NCI-H128 (cell line): ENCODE data around the gene SDC4.

Experiments
- DNase-seq: peaks from one replicate; lab custom pipeline; 2025; ENCODE audit not compliant: unreplicated experiment; lab: John Stamatoyannopoulos, UW

Gene SDC4, protein sequence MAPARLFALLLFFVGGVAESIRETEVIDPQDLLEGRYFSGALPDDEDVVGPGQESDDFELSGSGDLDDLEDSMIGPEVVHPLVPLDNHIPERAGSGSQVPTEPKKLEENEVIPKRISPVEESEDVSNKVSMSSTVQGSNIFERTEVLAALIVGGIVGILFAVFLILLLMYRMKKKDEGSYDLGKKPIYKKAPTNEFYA

DNA sequence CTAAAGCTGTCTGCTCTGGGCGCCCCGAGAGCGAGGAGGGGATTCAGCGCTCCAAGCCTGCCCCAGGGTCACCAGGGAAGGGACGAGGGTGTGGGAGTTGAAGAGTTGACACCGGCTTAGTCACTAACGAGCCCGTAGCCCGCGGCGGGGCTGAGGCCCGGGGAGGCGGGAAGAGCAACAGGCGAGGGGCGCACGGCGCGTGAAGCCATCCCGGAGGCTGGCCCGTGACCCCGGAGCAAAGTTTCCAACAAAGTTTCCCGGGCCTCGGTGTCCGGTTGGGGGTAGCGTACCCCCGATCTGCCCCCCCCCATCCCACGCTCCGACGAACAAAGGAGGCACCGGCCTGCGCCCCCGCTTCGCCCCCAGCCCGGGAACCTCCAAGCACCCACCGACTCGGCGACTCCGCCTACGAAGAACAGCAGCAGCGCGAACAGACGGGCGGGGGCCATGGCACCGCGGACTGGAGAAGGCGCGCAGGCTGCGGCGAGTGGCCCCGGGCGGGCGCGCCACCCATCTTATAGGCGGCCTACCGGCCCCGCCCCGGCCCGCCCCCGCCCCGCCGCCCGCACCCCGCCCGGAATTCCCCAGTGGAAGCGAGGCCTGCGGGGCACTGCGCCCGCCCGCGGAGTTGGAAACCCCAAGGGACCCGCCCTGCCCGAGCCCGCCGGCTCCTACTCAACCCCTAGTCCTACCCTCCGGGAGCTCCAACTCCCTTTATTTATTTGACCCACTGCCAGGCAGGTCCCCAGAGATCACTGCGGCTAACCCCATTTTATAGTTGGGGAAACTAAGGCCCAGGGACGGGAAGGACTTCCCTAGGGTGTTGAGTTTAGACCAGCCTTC, at the start of gene SDC4:
Gene SDC4, minus strand, starts transcription at position 489 of the 843 bp plus-strand sequence. Its CDS starts 40 bp downstream, at position 449.
- no peak for DNase-seq

DNA sequence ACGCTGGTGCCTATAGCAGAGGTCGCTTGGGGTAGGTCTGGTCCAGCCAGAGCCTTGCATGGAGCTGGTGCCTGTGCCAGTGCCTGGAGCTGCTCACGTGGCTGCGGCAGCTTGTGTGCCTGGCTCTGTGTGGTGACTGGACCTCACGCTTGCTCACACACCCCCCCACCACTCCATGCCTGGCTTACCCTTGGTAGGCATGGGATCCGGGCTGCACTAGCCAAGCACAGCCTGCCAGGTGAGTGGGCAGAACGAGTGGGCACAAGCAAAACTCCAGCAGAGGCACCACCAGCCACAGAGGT, 46.8 kb upstream of the SDC4 start:
- no peak for DNase-seq

DNA sequence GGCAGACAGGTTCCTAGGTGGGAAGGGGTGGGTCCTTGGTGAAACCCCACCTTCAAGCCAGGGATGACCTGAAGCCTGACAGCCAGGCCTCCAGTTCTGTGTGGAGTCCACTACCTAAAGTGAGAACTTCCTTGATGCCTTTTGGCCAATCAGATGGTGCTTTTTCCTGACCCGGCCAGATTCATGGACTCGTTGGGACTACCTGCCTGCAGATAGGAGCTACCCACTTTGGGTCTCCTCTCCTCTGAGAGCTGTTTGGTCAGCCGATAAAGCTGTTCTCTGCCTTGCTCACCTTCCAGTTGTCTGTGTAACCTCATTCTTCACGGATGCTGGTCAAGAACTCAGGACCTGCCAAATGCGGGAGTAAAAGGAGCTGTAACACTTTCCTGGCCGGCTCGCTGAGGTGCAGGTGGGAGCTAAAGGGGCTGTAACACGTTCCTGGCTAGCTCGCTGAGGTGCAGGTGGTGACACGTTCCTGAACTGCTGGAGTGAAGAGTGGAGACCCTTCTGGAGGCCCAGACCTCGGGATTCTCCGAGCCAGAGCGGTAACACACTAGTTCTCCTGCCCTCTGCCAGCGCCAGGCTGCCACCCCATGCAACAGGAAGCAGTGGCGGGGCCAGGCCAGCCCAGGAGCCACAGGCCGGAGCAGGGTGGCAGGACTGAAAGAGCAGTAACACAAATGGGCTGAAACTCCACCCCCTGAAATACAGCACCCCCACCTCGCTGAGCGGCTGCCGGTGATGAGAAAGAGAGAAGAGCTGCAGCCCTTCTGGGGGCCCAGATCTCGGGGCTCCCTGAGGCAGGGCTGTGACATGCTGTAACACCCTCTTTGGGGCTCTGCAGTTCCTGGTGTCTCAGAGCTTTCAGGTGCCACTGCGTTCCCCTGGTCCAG, 46.2 kb upstream of the SDC4 start:
- DNase-seq: no peak

DNA sequence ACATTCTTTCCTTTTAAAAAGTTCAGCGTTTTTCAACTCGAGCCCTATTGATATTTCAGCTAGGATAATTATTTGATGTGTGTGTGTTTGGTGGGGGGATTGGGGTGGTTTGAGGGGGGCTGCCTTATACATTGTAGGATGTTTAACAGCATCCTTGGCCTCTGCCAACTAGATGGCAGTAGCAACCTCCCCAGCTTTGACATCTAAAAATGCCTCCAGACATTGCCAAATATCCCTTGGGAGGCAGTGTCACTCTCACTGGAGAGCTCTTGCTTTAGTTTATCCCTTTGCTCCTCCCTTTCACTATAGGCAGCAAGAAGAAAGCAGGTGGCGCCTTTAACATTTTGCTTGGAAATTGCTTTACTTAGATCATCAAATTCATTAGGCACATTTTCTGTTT, 44.5 kb upstream of the SDC4 start:
- no peak for DNase-seq

DNA sequence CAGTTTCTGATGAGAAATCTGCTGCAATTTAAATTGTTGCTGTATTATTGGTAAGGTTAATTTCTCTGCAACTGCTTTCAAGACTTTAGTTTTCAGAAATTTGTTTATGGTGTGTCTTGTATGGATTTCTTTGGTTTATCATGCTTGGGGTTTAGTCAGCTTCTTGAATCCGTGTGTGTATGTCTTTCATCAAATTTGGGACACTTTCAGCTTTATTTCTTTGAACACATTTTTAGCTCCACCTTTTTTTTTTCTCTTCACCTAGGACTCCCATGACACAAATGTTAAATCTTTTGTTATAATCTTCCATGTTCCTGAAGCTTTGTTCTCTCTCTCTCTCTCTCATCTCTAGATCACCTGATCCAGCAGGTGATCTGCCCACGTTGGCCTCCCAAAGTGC, 43.3 kb upstream of the SDC4 start:
- no peak for DNase-seq

DNA sequence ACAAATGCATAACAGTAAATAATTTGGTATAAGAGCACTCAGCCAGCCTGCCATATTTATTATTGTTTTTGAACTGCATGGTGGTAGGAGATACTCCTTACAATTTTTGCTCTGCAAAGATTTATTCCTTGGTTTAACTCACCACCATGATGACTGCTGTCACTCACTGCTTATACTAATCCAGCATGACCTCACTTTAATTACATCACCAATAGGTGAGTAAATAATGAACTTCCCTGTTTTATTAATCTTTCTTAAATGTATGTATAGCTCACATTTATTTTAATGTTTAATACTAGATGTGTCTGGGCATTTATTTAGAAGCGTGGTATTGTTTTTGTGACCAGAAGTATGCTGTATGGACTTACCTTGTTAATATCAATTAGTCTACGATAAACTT, 42.7 kb upstream of the SDC4 start:
- no peak for DNase-seq

DNA sequence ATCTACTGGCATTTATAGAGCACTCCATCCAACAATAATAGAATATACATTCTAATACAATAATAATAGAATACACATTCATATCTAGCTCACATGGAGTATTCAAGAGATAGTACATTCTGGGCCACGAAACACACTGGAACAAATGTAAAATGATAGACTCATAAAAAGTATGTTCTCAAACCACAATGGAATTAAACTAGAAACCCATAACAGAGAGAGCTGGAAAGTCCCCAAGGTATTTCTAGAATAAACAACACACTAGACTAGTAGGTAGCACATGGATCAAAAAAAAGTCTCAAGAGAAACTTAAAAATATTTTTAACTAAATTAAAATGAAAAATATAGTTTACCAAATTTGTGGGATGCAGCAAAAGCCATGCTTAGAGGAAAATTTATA, 39.0 kb upstream of the SDC4 start:
- no peak for DNase-seq

DNA sequence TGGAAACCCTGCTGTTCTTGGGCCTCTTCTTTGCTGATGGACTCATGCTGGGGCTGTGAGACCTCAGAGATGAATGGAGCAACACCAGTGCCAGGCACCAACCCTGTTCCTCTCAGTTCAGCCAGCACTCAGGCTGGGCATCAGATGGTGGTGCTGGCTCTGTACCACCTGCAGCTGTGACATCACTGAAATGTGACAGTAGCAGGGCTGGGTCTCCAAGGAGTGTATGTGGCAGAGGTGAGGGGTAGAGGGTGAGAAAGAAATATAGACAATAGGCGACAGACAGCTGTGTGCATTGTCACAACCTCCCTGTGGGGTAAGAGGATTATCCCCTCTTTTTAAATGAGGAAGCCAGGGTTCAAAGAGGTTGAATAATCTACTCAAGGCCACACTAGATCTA, 30.0 kb upstream of the SDC4 start, which contains the start of gene TP53TG5:
Gene TP53TG5, minus strand, starts transcription at position 135 of the 400 bp plus-strand sequence. Its CDS starts 89 bp downstream, at position 46.
- no peak for DNase-seq

DNA sequence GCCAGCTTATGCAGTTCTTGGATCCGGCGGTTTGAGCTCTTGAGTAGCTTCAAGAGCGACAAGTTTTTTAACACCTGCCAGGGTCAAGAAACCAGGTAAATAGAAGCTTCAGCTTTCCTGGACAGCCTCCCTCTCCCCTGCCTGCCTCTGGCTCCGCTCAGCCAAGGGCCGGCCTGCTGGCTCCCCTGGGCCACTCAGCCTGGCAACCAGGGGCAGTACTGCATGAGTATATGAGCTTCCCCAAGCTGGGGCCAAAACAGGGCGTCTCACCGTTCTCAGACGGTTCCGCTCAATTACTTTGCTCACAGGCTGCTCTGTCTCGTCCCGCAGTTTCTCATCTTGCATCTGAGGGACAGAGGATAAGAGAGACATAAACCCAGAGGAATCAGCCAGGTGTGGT, 29.0 kb upstream of the SDC4 start:
- no peak for DNase-seq

DNA sequence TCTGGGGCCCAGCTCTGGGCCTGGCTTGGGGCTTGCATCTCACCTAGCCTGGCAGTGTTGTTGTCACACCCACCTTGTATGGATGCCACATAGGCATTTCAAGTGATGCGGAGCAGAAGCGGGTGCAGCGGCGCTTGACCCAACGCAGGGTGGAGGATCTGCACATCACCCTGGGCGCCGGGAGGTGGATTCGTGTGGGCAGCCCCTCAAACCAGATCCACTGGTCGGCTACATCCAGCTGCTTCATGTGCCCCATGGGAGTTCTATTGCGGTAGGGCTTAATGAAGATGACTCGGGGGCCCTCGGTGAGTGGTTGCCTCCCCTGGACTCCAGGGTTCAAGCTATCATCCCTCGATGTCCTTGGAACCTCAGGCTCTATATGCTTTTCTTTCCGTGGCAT, 26.7 kb upstream of the SDC4 start:
- no peak for DNase-seq

DNA sequence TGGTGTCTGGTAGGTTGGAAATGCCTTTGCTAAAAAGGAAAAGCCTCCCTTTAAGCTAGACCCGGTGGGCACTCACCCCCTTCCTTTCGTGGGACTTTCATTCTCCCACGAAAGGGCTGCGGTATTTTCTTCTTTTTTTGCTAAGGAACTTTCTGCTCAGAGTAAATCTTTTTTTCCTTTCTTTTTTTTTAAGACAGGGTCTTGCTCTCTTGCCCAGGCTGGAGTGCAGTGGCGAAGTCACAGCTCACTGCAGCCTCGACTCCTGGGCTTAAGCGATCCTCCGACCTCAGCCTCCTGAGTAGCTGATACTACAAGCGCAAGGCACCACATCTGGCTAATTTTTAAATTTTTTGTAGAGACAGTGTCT, 25.9 kb upstream of the SDC4 start:
- DNase-seq: no peak

DNA sequence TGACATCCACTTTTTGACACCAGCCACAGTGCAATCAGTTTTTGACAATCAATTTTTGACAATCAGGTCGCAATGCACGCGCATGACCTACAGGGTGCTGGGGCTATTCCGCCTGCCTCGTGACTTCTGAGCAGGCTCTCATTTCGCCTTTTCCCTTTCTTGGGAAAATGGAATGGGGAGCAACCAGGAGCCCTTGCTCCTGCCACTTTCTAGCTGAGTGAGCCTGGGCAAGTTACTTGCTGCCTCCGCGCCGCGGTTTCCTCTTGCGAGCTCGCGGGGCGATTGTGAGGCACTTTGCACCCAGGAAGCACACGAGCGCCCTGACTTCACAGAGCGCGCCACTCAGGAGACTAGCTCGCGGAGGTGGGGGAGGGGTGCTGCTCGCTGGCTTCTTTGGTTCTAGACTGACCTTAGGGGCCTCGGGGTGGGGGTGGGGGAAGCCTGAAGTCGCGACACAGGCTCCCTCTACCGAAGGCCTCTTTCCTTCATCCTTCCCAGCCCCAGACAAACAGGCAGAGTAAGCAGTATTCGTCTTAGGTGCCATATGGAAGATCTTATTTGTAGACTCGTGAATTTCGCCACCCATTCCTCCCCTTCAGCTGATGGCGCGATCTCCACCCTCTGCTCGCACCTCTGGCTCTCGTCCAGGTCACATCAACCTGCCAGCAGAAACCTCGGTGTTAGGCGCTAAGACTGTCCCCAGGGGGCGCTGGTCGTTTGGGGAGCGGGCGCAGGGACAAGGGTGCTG, 25.3 kb upstream of the SDC4 start:
- no peak for DNase-seq

DNA sequence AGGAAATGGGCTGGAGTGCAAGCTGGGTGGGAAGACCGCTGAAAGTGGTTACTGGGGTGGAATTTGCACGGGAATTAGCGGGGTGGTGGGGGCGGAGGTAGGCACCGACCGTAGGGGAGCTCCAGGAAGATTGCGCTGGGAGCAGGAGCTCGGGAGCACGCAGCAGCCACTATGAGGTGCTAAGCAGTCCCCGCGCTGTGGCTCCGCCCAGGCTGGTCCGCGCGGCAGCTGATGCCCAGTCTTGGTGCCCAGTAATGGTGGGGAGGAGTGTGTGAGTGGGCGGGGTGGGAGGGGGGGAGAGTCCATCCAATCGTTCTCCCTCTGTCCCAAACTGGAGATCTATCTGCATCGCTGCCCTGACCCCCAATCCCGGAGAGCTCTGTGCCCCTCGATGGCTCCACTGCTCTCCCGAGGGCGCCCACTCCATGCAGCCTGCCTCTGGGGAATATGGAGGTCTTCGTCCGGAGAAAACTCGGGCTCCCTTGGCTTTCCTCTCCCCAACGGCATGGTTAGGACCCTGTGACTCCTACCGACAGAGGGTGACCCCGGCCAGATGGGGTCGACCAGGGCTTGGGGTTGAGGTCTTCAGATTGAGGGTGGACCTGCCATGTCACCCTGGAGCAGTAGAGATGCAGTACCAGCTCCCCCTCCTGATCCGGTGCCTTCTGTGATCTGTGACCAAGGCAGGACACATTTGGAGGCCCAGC, 24.6 kb upstream of the SDC4 start:
- DNase-seq: no peak

DNA sequence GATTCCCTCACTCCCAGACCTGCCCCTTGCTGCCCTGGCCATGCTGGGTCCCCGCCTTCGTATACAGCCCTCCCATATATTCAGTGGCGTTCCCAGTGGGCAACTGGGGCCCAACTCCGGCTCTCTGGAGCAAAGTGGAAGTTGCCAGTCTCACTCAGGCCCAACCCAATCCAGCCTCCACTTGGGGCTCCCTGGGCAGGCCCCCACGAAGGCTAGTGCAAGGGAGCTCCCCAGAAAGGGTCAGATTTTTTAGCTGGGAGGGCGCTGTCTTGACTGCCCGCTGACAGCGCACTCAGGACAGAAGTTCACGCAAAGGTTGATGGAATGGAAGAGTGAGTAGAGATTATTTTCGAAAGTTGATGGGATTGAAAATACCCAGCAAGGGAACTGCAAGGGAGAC, 24.0 kb upstream of the SDC4 start:
- no peak for DNase-seq

DNA sequence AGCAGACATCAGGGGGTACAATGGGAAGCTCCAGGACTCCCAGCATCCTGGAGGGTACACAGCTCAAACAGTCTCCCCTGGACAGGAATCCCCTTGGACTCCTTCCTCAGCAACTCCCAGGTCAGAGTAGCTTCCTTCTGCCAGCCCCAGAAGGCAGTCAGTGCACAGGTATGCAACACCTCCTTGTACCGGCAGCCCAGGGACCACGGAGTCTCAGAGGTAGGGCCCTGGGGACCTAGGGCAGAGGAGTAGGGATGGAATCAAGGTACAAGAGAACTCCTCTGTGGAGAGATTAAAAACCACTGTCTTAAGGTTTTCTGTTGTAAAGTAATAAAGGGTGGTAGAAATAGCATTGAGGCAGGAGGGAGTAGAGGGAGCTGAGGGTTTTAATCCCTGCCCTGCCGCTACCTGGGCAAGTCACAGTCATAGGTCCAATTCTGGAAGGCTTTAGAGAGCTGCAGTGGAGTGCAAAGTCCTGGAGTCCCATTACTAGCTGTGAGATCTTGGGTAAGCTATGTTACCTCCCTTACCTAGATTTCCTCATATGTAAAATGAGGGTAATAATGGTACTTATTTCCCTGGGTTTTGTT, 22.4 kb upstream of the SDC4 start:
- DNase-seq: no peak

DNA sequence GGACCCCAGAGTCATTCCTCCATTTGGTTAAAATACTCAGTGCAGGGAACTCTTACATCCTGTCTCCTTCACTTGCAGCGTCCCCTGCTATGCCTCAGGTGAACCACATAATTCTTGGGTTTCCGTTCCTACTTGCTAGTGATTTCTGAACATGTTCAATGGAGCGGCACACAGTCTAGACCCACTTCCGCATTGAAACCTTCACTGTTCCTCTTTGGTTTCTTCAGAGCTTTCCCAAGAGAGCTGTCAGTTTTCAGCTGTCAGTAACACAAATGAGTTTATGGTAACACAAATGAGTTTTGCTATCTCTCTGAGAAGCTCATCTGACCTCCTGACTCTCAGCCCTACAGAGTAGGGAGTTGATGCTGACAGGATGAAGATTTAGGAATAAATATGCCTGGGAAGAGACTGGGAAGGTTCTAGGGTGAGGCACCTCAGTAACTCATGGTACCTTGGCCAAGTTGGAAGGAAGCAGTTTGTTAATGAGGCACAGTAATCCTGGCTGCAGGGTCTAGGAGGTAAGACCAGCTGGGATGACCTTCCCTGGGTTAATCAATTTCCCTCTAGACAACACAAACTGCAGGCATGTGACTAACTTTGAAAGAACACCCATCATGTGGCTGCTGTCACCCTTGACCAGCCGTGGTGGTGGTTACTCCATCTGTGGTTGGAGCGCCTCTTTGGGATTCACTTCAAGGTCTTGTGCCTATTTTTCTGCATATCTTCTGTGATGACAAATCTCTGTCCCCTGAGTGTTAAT, 20.2 kb upstream of the SDC4 start:
- no peak for DNase-seq

DNA sequence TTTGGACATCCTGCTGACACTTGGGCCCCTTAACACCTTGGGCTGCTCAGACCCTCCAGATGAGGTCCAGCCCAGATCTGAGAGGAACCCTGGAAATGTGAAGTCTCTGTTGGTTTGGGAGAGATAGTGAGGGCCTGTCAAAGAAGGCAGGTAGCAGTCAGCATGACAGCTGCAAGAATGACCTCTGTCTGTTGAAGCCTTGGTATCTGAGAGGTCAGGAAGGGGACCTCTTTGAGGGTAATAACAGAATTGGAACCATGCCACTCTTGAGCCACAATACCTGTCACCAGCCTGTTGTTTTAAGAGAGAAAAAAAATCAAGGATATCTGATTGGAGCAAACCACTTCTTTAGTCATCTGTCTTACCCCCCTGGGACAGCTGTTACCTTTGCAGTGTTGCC, 18.9 kb upstream of the SDC4 start:
- no peak for DNase-seq

DNA sequence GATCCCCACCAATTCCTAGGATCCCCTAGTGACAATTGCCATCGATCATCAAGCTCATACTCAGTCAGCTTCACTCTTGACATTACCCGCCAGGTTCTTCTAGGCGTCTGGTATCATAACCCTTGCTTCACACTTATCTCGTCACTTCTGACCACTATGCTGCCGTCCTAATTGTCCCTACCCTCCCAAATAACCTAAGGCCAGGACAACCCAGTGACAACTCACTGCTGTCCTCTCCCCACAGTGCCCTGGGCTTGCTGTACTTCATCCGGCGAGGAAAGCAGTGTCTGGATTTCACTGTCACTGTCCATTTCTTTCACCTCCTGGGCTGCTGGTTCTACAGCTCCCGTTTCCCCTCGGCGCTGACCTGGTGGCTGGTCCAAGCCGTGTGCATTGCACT, 18.4 kb upstream of the SDC4 start:
- DNase-seq: no peak

DNA sequence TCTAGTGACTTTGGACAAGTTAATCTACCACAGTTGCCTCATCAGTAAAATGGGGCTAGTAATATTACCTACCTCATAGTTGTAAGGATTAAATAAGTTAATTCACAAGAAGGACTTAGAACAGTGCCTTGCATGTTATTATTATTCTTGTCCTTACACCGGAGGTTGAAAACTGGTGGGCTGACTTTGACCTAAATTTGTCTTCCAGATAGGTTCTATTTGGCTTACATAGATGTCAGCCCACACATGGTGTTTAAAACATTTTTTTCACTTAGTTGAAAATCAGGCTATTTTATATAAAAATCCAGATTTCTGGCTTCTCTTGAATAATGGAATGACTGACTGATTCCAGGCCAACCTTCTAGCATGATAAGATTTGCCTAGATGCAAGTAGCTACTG, 18.0 kb upstream of the SDC4 start:
- DNase-seq: no peak
